ENCODE data around the gene COX5A. TPM values are rescaled to one million over a fixed set of nuclear protein-coding genes. Genes with fewer than 3 reads are reported as not detected.

COX5A gene
- total and polyA plus RNA-seq, 2 donors (not counting 1 experiment from before 2014, with no cell fraction given), result 53.3 to 77.3 TPM

GRCh38 chr15:74967670-74968069 is 29.8 kb upstream of the COX5A start:
- Histone ChIP-seq H4K20me1 (ENCODE audit: control insufficient read depth, insufficient read depth, low read length, poor library complexity, severe bottlenecking) (no peaks in the 10 kb centered on the region), H3K9me3 (ENCODE audit: control extremely low read depth in 1 of 3, control insufficient read depth in 2 of 3, insufficient read depth in 1 of 3, low read length in 2 of 3) (no peaks in the 10 kb centered on the region), H3K27me3 (replicated peaks in 1 of 4; ENCODE audit: control extremely low read depth in 1 of 4, control insufficient read depth in 3 of 4, insufficient read depth in 4 of 4, low read length in 3 of 4) (peaks cover 0 to 7% (median 3%) of the 10 kb centered on the region in 4 experiments), H3K4me1 (ENCODE audit: control insufficient read depth in 2 of 2, insufficient read depth in 2 of 2, low read length in 2 of 2) (no peaks in the 10 kb centered on the region), H3K36me3 (replicated peaks in 1 of 2; ENCODE audit: control extremely low read depth in 1 of 2, control insufficient read depth in 1 of 2, extremely low read depth in 1 of 2, insufficient read depth in 2 of 2, low read length in 1 of 2) (no peaks in the 10 kb centered on the region), H3K27ac (ENCODE audit: low read length in 2 of 2) (no peak overlapping the region), H3K4me2 (replicated peaks; ENCODE audit: low read depth, low read length, poor library complexity, severe bottlenecking) (no peak overlapping the region), H3K9ac (ENCODE audit: low read length) (no peak overlapping the region), H3K79me2 (ENCODE audit: control insufficient read depth, insufficient read depth, low read length) (no peaks in the 10 kb centered on the region), H3K4me3 (ENCODE audit: control extremely low read depth in 1 of 5, extremely low read depth in 1 of 5, insufficient read depth in 1 of 5, low read depth in 2 of 5, low read length in 4 of 5) (no peak overlapping the region), H2AFZ (ENCODE audit: insufficient read depth, low read depth, low read length, poor library complexity, severe bottlenecking) (no peak overlapping the region)
- H3K27me3 Mint-ChIP-seq, result peaks cover 10% of the 10 kb centered on the region
- no peak overlapping the region for H3K4me3 Mint-ChIP-seq
- H3K9me3 Mint-ChIP-seq (ENCODE audit: insufficient read depth), result no peaks in the 10 kb centered on the region
- DNase-seq, result no peak
- H3K4me1 Mint-ChIP-seq, result no peaks in the 10 kb centered on the region
- no peak overlapping the region for H3K27ac Mint-ChIP-seq
- TF ChIP-seq EZH2 (IDR thresholded peaks at IDR 0.05; ENCODE audit: borderline replicate concordance, insufficient read depth, low read depth, low read length, poor library complexity, severe bottlenecking), result no peak
- ChIA-PET POLR2A (no interaction called here), CTCF (interaction anchor here (1.0 kb wide), 1 partner anchor 17 kb away, joined by 3 read pairs; no protein-coding TSS in a partner anchor)
- intact Hi-C loops (cut with micrococcal nuclease), result no loop called here
- 91% methylated on average over 5 of the region's 5 CpGs for WGBS (ENCODE audit: insufficient coverage)
- no peak for ATAC-seq (ENCODE audit: low read depth)

- H4K20me1 ChIP-seq (ENCODE audit: control insufficient read depth, insufficient read depth, low read length, poor library complexity, severe bottlenecking), result no peaks in the 10 kb centered on the region
- H3K4me1 ChIP-seq (ENCODE audit: control insufficient read depth in 2 of 2, insufficient read depth in 2 of 2, low read length in 2 of 2), result no peaks in the 10 kb centered on the region
- ChIA-PET CTCF (interaction anchor here (1.6 to 2.4 kb wide), 2 partner anchors 14 to 165 kb away, joined by 3 to 12 read pairs; no protein-coding TSS in a partner anchor), POLR2A (no interaction called here)
- H3K9me3 ChIP-seq (ENCODE audit: control extremely low read depth in 1 of 3, control insufficient read depth in 2 of 3, insufficient read depth in 1 of 3, low read length in 2 of 3), result no peaks in the 10 kb centered on the region
- H3K27me3 ChIP-seq (replicated peaks in 1 of 4; ENCODE audit: control extremely low read depth in 1 of 4, control insufficient read depth in 3 of 4, insufficient read depth in 4 of 4, low read length in 3 of 4), result peaks cover 0 to 16% (median 8%) of the 10 kb centered on the region in 4 experiments
- no peak overlapping the region for H3K4me3 ChIP-seq (ENCODE audit: control extremely low read depth in 1 of 5, extremely low read depth in 1 of 5, insufficient read depth in 1 of 5, low read depth in 2 of 5, low read length in 4 of 5)
- Mint-ChIP-seq H3K27ac (no peak overlapping the region), H3K9me3 (ENCODE audit: insufficient read depth) (no peaks in the 10 kb centered on the region), H3K27me3 (peaks cover 34% of the 10 kb centered on the region), H3K4me3 (no peak overlapping the region), H3K4me1 (no peaks in the 10 kb centered on the region)
- no peaks in the 10 kb centered on the region for H3K36me3 ChIP-seq (replicated peaks in 1 of 2; ENCODE audit: control extremely low read depth in 1 of 2, control insufficient read depth in 1 of 2, extremely low read depth in 1 of 2, insufficient read depth in 2 of 2, low read length in 1 of 2)
- no peak for ATAC-seq (ENCODE audit: low read depth)
- no peak overlapping the region for H3K9ac ChIP-seq (ENCODE audit: low read length)
- no peak overlapping the region for H3K4me2 ChIP-seq (replicated peaks; ENCODE audit: low read depth, low read length, poor library complexity, severe bottlenecking)
- no peak overlapping the region for H3K27ac ChIP-seq (ENCODE audit: low read length in 2 of 2)
- WGBS (ENCODE audit: insufficient coverage), result 18% methylated on average over 1 of the region's 3 CpGs
- no peak for DNase-seq
- intact Hi-C loops (cut with micrococcal nuclease), result no loop called here
- TF ChIP-seq EZH2 (IDR thresholded peaks at IDR 0.05; ENCODE audit: borderline replicate concordance, insufficient read depth, low read depth, low read length, poor library complexity, severe bottlenecking) (no peak), CTCF (IDR thresholded peaks at IDR 0.05) (no peak)
- no peak overlapping the region for H2AFZ ChIP-seq (ENCODE audit: insufficient read depth, low read depth, low read length, poor library complexity, severe bottlenecking)
- no peaks in the 10 kb centered on the region for H3K79me2 ChIP-seq (ENCODE audit: control insufficient read depth, insufficient read depth, low read length)
Observed at GRCh38 chr15:74964794-74965193, 26.9 kb upstream of the COX5A start.
